Measurements from ENCODE around the gene CCDC69. TPM values are rescaled to one million over a fixed set of nuclear protein-coding genes. Genes with fewer than 3 reads are reported as not detected.
"Not testable (repeated sequence)": the region's sequence is repeated elsewhere in the genome, so short reads cannot be mapped to it uniquely, and the experiment has no call there.

The CCDC69 gene
- total RNA-seq, 1 donor from 2014 or later = 4.4 TPM

- Histone ChIP-seq H3K4me3 (ENCODE audit: low read depth, low read length) (no peak overlapping the region), H3K36me3 (ENCODE audit: control insufficient read depth, insufficient read depth, low read length) (no peaks in the 10 kb centered on the region), H3K27me3 (ENCODE audit: control insufficient read depth, insufficient read depth, low read length) (no peaks in the 10 kb centered on the region)
- no peak for DNase-seq (ENCODE audit: low read depth)
- no peak for TF ChIP-seq CTCF (IDR thresholded peaks at IDR 0.05; ENCODE audit: insufficient read depth, low read length, poor library complexity, severe bottlenecking)
Measured at GRCh38 chr5:151178777-151179488, 45.0 kb downstream of the CCDC69 start.

GRCh38 chr5:151178372-151178771, 45.5 kb downstream of the CCDC69 start:
- TF ChIP-seq CTCF (IDR thresholded peaks at IDR 0.05; ENCODE audit: insufficient read depth, low read length, poor library complexity, severe bottlenecking) = no peak
- H3K27me3 ChIP-seq (ENCODE audit: control insufficient read depth, insufficient read depth, low read length) = no peaks in the 10 kb centered on the region
- no peak for DNase-seq (ENCODE audit: low read depth)
- no peaks in the 10 kb centered on the region for H3K36me3 ChIP-seq (ENCODE audit: control insufficient read depth, insufficient read depth, low read length)
- H3K4me3 ChIP-seq (ENCODE audit: low read depth, low read length) = no peak overlapping the region

- not testable (repeated sequence) for H3K36me3 ChIP-seq (ENCODE audit: control insufficient read depth, insufficient read depth, low read length); DNase-seq (ENCODE audit: low read depth); H3K4me3 ChIP-seq (ENCODE audit: low read depth, low read length); H3K27me3 ChIP-seq (ENCODE audit: control insufficient read depth, insufficient read depth, low read length)
Measured at GRCh38 chr5:151176268-151176667, 47.6 kb downstream of the CCDC69 start.

GRCh38 chr5:151174612-151175101, 49.2 kb downstream of the CCDC69 start:
- TF ChIP-seq CTCF (IDR thresholded peaks at IDR 0.05; ENCODE audit: insufficient read depth, low read length, poor library complexity, severe bottlenecking) = no peak
- H3K36me3 ChIP-seq (ENCODE audit: control insufficient read depth, insufficient read depth, low read length) = no peaks in the 10 kb centered on the region
- DNase-seq (ENCODE audit: low read depth) = no peak
- no peaks in the 10 kb centered on the region for H3K27me3 ChIP-seq (ENCODE audit: control insufficient read depth, insufficient read depth, low read length)
- no peak overlapping the region for H3K4me3 ChIP-seq (ENCODE audit: low read depth, low read length)

- Histone ChIP-seq H3K27me3 (ENCODE audit: control insufficient read depth, insufficient read depth, low read length) (no peaks in the 10 kb centered on the region), H3K4me3 (ENCODE audit: low read depth, low read length) (no peak overlapping the region), H3K36me3 (ENCODE audit: control insufficient read depth, insufficient read depth, low read length) (no peaks in the 10 kb centered on the region)
- TF ChIP-seq CTCF (IDR thresholded peaks at IDR 0.05; ENCODE audit: insufficient read depth, low read length, poor library complexity, severe bottlenecking) = no peak
- DNase-seq (ENCODE audit: low read depth) = no peak
Measured at GRCh38 chr5:151173711-151174611, 49.9 kb downstream of the CCDC69 start.

GRCh38 chr5:151171529-151171928, 52.4 kb downstream of the CCDC69 start:
- no peak for DNase-seq (ENCODE audit: low read depth)
- no peaks in the 10 kb centered on the region for H3K36me3 ChIP-seq (ENCODE audit: control insufficient read depth, insufficient read depth, low read length)
- H3K27me3 ChIP-seq (ENCODE audit: control insufficient read depth, insufficient read depth, low read length) = no peaks in the 10 kb centered on the region
- no peak overlapping the region for H3K4me3 ChIP-seq (ENCODE audit: low read depth, low read length)
- no peak for TF ChIP-seq CTCF (IDR thresholded peaks at IDR 0.05; ENCODE audit: insufficient read depth, low read length, poor library complexity, severe bottlenecking)
